Measurements from ENCODE around the gene TUBB4A. TPM values are rescaled to one million over a fixed set of nuclear protein-coding genes. Genes with fewer than 3 reads are reported as not detected.

TUBB4A gene
- total RNA-seq, 1 experiment from 2014 or later = 18.5 TPM

- TF ChIP-seq ATF3 (CRISPR knock-in tag; conservative IDR thresholded peaks at IDR 0.05) (no peak), NFE2L1 (CRISPR knock-in tag; IDR thresholded peaks at IDR 0.05) (no peak), GRHL2 (CRISPR knock-in tag; IDR thresholded peaks at IDR 0.05; ENCODE audit: insufficient replicate concordance, severe bottlenecking) (no peak), NR3C1 (CRISPR knock-in tag; conservative IDR thresholded peaks at IDR 0.05; ENCODE audit: low read depth) (no peak), E2F5 (CRISPR knock-in tag; IDR thresholded peaks at IDR 0.05) (no peak), E2F4 (CRISPR knock-in tag; IDR thresholded peaks at IDR 0.05; ENCODE audit: borderline replicate concordance, low read depth) (no peak), HMGA2 (CRISPR knock-in tag; IDR thresholded peaks at IDR 0.05) (no peak), RELA (CRISPR knock-in tag; IDR thresholded peaks at IDR 0.05; ENCODE audit: borderline replicate concordance) (no peak), RORB (CRISPR knock-in tag; IDR thresholded peaks at IDR 0.05) (no peak), ZNF138 (CRISPR knock-in tag; conservative IDR thresholded peaks at IDR 0.05) (no peak)
- H3K36me3 Mint-ChIP-seq = no peaks in the 10 kb centered on the region
- ChIA-PET CTCF (no interaction called here), POLR2A (no interaction called here)
- peaks cover 11% of the 10 kb centered on the region for H3K9me3 Mint-ChIP-seq
- H3K27ac Mint-ChIP-seq = no peak overlapping the region
- H3K4me1 Mint-ChIP-seq = no peaks in the 10 kb centered on the region
- peaks cover 11% of the 10 kb centered on the region for H3K27me3 Mint-ChIP-seq (ENCODE audit: low read depth)
- no peak for ATAC-seq
- no peak for DNase-seq (ENCODE audit: low spot score)
- H3K4me3 Mint-ChIP-seq = no peak overlapping the region
Measured at GRCh38 chr19:6495947-6496346, 6.2 kb downstream of the TUBB4A start.

GRCh38 chr19:6494438-6495036 is 7.6 kb downstream of the TUBB4A start:
- POLR2A ChIA-PET = no interaction called here
- H3K9me3 Mint-ChIP-seq = peaks cover 11% of the 10 kb centered on the region
- no peak overlapping the region for H3K4me3 Mint-ChIP-seq
- no peaks in the 10 kb centered on the region for H3K4me1 Mint-ChIP-seq
- H3K36me3 Mint-ChIP-seq = no peaks in the 10 kb centered on the region
- TF ChIP-seq IRF2 (CRISPR knock-in tag; IDR thresholded peaks at IDR 0.05; ENCODE audit: borderline replicate concordance, low read depth) (no peak), FOXP1 (CRISPR knock-in tag; IDR thresholded peaks at IDR 0.05; ENCODE audit: borderline replicate concordance) (no peak), STAT6 (CRISPR knock-in tag; conservative IDR thresholded peaks at IDR 0.05; ENCODE audit: low read depth) (no peak)
- peaks cover 12% of the 10 kb centered on the region for H3K27me3 Mint-ChIP-seq (ENCODE audit: low read depth)
- no peak overlapping the region for H3K27ac Mint-ChIP-seq
- ATAC-seq (no peak), DNase-seq (ENCODE audit: low spot score) (no peak)
- CTCF ChIA-PET = no interaction called here

- no peak overlapping the region for H3K27ac Mint-ChIP-seq
- no peaks in the 10 kb centered on the region for H3K36me3 Mint-ChIP-seq
- DNase-seq (ENCODE audit: low spot score) = no peak
- H3K4me3 Mint-ChIP-seq = no peak overlapping the region
- H3K9me3 Mint-ChIP-seq = peaks cover 11% of the 10 kb centered on the region
- no peaks in the 10 kb centered on the region for H3K4me1 Mint-ChIP-seq
- ChIA-PET POLR2A (no interaction called here), CTCF (interaction anchor here (0.8 kb wide), 1 partner anchor 60 kb away, joined by 3 read pairs; no protein-coding TSS in a partner anchor)
- ATAC-seq = no peak
- peaks cover 17% of the 10 kb centered on the region for H3K27me3 Mint-ChIP-seq (ENCODE audit: low read depth)
- TF ChIP-seq TCF7 (CRISPR knock-in tag; IDR thresholded peaks at IDR 0.05; ENCODE audit: low read depth) (no peak), MLX (CRISPR knock-in tag; IDR thresholded peaks at IDR 0.05) (no peak), SMAD4 (CRISPR knock-in tag; IDR thresholded peaks at IDR 0.05) (no peak), CTCF (IDR thresholded peaks at IDR 0.05) (no peak), CREB1 (CRISPR knock-in tag; IDR thresholded peaks at IDR 0.05) (no peak), ZMAT4 (CRISPR knock-in tag; IDR thresholded peaks at IDR 0.05) (no peak), ETV6 (CRISPR knock-in tag; IDR thresholded peaks at IDR 0.05) (no peak), JAZF1 (CRISPR knock-in tag; IDR thresholded peaks at IDR 0.05) (no peak), PRRX2 (CRISPR knock-in tag; IDR thresholded peaks at IDR 0.05) (no peak), SMAD3 (CRISPR knock-in tag; IDR thresholded peaks at IDR 0.05; ENCODE audit: borderline replicate concordance) (no peak), ATF1 (CRISPR knock-in tag; IDR thresholded peaks at IDR 0.05) (no peak)
Measured at GRCh38 chr19:6491802-6492592, 10.1 kb downstream of the TUBB4A start.
